ENCODE measurements around the gene PDIA4.

Gene PDIA4

DNA sequence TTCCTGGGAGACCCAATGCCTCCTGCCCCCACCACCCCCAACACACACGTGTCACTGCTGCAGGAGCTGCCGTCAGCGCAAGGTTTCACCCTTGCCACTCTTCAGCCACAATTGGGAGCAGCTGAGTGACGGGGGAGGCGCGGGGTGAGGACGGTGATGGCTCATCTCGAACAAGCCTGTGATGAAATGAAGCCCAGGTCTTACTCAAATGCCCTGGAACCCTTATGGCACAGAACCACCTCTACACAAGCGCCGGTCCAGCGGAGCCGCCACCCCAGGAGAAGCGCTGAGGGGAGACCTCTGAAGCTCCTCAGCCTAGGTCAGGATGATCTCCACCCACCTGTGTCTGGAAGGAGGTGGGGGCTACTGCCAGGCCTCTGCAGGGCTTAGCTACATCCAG lies 25.7 kb downstream of the PDIA4 start:
- H3K4me1 ChIP-seq: peaks cover 0 to 13% (median 10%) of the 10 kb centered on the region in 4 donors
- H3K4me3 ChIP-seq: no peak overlapping the region
- peaks cover 14 to 56% (median 37%) of the 10 kb centered on the region in 3 donors for H3K36me3 ChIP-seq
- TF ChIP-seq, protein P1, sequence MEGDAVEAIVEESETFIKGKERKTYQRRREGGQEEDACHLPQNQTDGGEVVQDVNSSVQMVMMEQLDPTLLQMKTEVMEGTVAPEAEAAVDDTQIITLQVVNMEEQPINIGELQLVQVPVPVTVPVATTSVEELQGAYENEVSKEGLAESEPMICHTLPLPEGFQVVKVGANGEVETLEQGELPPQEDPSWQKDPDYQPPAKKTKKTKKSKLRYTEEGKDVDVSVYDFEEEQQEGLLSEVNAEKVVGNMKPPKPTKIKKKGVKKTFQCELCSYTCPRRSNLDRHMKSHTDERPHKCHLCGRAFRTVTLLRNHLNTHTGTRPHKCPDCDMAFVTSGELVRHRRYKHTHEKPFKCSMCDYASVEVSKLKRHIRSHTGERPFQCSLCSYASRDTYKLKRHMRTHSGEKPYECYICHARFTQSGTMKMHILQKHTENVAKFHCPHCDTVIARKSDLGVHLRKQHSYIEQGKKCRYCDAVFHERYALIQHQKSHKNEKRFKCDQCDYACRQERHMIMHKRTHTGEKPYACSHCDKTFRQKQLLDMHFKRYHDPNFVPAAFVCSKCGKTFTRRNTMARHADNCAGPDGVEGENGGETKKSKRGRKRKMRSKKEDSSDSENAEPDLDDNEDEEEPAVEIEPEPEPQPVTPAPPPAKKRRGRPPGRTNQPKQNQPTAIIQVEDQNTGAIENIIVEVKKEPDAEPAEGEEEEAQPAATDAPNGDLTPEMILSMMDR (IDR thresholded peaks at IDR 0.05): no peak
- DNase-seq: no peak
- intact Hi-C loops (cut with DNase I; ENCODE audit: low total_unique reads): no loop called here
- H3K27ac ChIP-seq: no peak overlapping the region
- no peaks in the 10 kb centered on the region for H3K27me3 ChIP-seq
- H3K9me3 ChIP-seq: no peaks in the 10 kb centered on the region

DNA sequence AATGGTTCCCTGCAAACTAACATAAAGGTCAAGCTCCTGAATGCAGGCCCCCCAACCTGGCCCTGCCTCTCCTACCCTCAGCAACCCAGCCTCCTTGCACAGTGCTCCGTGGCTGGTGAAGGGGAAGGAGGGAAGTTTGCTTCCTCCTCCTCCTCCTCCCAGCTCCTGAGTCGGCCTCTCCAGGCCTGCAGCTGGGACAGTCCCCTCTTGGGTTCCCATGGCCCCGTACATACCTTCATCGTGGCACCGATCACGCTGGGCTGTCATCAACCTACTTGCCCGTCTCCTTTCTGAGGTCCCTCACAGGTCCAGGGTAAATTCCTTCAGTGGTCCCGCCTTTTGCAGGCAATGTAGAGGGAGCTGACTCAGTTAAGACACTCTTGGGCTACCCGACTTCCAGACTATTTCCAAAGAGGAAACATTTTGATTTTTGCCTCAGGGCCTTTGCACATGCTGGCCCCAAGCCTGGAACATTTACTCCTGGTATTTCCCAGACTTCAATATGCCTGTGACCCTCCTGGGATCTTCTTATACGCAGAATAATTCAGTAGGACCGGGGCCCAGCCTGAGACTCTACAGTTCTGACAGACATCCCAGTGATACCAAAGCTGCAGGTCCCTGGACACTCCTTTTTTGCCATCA lies 26.8 kb downstream of the PDIA4 start:
- Histone ChIP-seq H3K27ac (no peak overlapping the region), H3K36me3 (peaks cover 12 to 45% (median 32%) of the 10 kb centered on the region in 3 donors), H3K4me1 (peaks cover 0 to 13% (median 10%) of the 10 kb centered on the region in 4 donors), H3K9me3 (no peaks in the 10 kb centered on the region), H3K27me3 (no peaks in the 10 kb centered on the region), H3K4me3 (no peak overlapping the region)
- intact Hi-C loops (cut with DNase I; ENCODE audit: low total_unique reads): no loop called here
- TF ChIP-seq, protein P1 (IDR thresholded peaks at IDR 0.05): no peak
- no peak for DNase-seq

DNA sequence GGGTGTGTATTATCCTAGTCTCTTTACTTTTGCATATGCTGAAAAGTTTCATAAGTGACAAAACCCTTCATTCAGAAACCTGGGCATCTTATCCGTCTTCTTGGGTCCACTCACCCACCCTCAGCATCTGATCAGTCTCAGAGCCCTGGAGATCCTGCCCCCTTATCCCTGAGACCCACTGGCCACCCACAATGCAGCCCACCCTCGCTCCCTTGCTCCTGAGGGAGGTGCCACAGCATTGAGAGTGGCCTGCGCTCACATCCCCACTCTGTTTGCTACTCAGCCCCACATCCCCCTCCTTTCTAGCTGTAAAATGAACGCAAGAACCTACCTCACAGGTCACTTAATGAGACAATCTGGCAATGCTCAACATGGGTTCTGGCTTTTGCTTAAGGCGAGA lies 27.3 kb downstream of the PDIA4 start:
- DNase-seq: no peak
- no peaks in the 10 kb centered on the region for H3K27me3 ChIP-seq
- TF ChIP-seq, protein P1 (IDR thresholded peaks at IDR 0.05): no peak
- peaks cover 12 to 39% (median 28%) of the 10 kb centered on the region in 3 donors for H3K36me3 ChIP-seq
- peaks cover 0 to 13% (median 10%) of the 10 kb centered on the region in 4 donors for H3K4me1 ChIP-seq
- no peak overlapping the region for H3K27ac ChIP-seq
- H3K9me3 ChIP-seq: no peaks in the 10 kb centered on the region
- H3K4me3 ChIP-seq: no peak overlapping the region
- intact Hi-C loops (cut with DNase I; ENCODE audit: low total_unique reads): no loop called here

DNA sequence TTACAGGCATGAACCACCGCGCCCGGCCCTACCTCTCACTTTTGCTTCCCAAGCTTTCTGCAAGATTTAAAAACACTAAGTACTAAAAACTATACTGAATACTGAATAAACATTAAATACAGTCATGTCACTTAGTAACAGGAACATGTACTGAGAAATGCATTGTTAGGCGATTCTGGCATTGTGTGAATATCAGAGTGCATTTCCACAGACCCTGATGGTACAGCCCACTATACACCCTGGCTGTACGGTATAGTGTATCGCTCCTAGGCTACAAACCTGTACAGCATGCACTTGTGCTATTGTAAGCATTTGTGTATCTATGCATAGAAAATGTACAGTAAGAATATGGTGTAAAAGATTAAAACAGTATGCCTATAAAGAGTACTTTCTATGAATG lies 29.1 kb downstream of the PDIA4 start:
- no peak for DNase-seq
- H3K4me1 ChIP-seq: peaks cover 0 to 1% (median under 1%) of the 10 kb centered on the region in 4 donors
- H3K4me3 ChIP-seq: no peak overlapping the region
- no peaks in the 10 kb centered on the region for H3K9me3 ChIP-seq
- intact Hi-C loops (cut with DNase I; ENCODE audit: low total_unique reads): no loop called here
- no peaks in the 10 kb centered on the region for H3K27me3 ChIP-seq
- TF ChIP-seq, protein P1 (IDR thresholded peaks at IDR 0.05): no peak
- H3K36me3 ChIP-seq: peaks cover 12 to 28% (median 24%) of the 10 kb centered on the region in 3 donors
- no peak overlapping the region for H3K27ac ChIP-seq

DNA sequence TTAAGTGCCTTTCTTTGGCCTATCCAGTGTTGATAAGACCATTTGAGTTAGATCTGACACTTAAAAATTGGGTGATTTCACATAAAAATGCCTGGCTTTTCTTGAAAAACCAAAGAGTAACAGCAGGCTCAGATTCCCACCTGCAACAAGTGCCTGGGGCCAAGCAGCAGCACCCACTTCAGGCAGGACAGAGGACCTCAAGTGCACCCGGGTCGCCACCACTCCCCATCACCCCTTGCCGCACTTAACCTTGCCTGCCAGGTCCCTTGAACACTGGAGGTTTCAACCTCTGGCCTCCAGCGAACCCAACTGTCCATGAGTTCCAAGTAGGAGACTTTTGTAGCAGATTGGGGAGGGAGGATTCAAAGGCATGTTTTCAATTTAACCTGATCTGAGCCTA lies 30.8 kb downstream of the PDIA4 start:
- Histone ChIP-seq H3K36me3 (peaks cover 0 to 12% (median 8%) of the 10 kb centered on the region in 3 donors), H3K4me1 (no peaks in the 10 kb centered on the region), H3K27ac (no peak overlapping the region), H3K9me3 (no peaks in the 10 kb centered on the region), H3K4me3 (no peak overlapping the region), H3K27me3 (peaks cover 0 to 5% of the 10 kb centered on the region in 2 donors)
- intact Hi-C loops (cut with DNase I; ENCODE audit: low total_unique reads): no loop called here
- TF ChIP-seq, protein P1 (IDR thresholded peaks at IDR 0.05): no peak
- no peak for DNase-seq
